ENCODE results near the gene SOX3.

The SOX3 gene

DNA sequence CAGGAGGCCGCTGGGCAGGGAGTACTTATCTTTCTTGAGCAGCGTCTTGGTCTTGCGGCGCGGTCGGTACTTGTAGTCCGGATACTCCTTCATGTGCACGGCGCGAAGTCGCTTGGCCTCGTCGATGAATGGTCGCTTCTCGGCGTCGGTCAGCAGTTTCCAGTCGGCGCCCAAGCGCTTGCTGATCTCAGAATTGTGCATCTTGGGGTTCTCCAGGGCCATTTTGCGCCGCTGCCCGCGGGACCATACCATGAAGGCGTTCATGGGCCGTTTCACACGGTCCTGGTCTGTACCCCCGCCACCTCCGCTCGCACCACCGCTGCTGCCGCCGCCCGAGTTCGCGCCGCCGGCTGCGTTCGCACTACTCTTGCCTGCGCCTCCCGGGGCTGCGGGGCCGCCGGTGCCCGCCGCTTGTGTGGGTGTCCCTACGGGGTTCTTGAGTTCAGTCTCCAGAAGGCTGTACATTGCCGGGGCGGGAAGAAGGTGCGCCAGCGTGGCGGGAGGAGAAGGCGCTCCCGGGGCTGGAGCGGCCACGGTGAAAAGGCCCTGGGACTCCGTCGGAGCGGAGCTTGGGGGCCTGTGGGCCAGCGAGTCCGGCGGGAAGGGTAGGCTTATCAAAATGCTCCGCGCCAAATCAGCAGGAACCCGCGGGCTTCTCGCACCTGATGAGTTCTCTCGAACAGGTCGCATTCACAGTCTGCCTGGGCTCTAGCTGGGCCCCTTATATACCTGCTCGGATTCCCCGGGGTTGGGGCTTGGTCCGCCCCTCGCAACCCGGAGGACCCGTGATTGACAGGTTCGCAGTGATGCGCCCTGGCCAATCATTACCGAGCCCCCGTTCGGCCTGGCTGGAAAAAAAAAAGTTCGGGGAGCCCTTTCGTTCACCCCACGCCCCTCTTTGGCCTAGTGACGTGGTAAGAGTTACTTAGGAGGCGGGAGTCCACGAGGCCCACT is at the start of gene SOX3:
TSS of gene SOX3 (minus strand) at position 699 of the 954 bp plus-strand sequence. CDS start at position 690, 9 bp downstream.
- DNase-seq, result no peak

DNA sequence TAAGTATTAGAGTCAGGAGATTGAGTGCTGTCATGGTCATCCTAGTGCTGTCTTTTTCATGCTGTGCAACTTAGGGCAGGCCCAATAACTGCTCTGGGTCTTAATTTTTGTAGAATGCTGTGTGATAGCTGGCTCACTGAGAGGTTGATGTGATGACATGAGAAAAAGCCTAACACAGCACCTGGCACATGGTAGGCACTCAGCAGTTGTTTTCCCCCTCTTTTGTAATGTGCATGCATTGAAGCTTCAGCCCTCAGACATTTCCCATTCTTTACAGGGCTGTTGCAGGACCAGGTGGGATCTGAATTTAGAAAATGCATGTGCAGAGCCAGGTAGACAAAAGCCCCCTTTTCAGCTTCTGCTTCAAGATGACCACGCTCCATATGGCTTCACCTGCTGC is 44.1 kb upstream of the SOX3 start:
- DNase-seq, result no peak

DNA sequence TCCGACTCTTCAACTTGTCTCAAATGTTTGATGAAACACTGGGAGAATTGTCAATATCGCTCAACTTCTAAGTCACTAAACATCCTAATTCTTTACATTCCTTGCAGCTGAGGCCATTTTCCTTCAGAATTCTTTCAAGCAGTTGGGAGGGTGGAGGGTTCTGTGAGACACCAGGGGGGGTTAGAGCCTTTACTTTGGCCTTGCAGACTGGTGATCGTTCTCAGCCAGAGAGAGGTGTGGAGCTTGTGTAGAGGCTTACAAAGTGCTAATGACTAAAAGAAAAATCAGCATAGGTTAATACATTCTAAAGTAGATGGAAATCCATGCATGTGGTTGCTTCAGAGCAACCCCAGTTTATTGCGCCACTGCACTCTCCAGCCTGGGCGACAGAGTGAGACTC is 21.3 kb upstream of the SOX3 start:
- DNase-seq, result no peak

DNA sequence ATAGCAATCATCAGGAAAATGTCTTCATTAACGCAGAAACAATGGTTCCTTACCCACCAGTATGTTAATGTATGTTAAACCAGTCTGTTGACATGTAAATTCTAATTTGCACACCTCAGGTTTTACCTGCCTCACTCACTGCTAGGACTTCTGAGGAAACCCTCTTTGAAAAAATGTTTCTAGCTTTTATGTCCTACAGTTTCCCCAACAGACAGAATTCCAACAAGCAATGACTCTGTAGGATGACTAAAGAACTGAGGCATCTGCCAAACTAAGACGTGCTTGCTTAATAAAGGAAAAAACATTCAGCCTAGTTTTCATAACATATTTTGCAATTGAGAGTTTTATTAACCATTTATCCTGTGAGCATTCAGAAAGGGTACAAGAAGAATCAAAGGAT is 20.6 kb upstream of the SOX3 start:
- DNase-seq, result no peak

DNA sequence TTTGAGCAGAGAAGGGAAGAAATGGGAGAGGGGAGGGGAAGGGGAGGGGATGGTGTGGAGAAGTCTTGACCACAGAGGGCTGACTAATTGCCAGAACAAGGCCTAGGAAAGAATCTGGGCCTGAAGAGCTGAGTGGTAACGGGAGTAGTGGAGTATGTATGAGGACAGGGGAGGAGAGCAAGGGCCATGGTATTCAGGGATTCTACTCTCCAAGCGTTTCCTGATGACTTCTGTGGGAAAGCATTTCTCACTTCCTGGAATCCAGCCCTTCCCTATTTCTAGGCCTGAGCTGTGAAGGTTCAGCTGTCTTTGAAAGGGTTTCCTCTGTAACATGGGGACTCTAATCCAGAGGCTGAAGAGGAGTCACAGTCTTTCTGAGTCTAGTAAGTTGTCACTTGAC is 19.7 kb upstream of the SOX3 start:
- no peak for DNase-seq

DNA sequence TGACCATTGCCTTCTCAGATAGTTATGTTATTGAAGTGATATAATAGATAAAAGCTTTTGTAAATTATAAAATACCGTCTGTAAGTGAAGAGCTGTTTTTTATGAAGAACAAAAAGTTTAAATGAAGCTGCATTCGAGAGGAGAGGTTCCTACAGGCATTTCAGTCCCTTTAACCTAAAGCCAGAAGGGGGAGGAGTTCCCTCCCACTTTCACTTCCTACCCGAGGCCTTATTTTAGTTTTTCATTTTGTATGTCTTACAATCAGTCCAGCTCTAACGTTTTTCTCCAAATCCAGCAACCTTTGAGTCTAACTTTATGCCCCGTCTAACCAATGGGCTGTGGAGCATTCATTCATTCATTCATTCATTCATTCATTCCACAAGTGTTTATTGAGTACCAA is 16.5 kb upstream of the SOX3 start:
- no peak for DNase-seq

DNA sequence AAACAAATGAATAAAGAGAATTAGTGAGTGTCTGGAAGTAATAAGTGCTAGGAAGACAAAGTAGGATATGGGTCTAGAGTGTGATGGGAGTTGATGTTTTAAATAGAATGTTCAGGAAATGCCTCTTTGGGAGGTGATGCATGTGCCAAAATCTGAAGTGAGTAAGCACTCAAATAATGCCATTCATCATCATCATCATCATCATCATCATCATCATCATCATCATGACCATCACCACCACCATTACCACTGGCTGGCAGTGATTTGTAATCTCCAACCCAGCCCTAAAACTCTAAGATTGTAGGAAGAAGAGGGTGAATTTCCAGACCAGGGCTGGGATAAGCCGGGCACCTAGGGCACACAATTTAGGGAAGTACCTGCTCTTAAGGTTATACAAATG is 9.7 kb upstream of the SOX3 start:
- DNase-seq, result no peak

DNA sequence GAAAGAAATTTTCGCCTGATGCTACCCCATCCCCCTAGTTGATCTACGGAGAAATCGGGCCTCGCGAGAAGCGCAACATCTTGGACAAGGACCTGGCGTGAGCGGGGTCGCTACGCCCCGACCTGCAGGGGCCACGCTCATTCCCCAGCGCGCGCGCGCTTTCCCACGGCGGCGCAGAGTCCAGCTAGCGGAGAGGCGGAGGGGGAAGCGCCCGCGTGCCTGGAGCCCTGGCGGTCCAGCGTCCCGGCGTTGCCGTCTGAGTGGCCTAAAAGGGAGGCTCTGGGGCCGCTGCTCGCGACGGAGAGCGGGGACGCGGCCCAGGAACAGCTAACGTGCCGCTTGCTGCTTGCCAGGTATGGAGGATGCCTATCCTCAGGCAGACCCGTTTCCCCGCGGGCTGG is 6.0 kb upstream of the SOX3 start:
- no peak for DNase-seq

DNA sequence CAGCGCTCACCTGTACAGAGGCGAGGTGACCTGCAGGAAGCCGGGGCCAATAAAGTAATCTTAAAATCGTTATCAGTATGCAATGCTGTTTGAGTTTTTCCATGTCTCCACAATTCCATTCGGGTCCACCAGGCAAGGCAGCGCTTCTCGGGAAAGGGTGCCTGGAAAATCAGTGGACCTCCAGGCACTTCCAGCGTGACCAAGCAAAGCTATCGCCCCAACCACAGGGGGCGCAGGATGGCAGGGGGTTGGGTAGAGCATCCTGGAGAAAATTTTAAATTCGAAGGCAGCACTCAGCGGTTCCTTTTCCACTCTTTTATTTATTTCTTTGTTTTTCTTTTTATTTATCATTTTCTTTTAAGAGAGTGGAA is 5.4 kb upstream of the SOX3 start:
- DNase-seq, result no peak

DNA sequence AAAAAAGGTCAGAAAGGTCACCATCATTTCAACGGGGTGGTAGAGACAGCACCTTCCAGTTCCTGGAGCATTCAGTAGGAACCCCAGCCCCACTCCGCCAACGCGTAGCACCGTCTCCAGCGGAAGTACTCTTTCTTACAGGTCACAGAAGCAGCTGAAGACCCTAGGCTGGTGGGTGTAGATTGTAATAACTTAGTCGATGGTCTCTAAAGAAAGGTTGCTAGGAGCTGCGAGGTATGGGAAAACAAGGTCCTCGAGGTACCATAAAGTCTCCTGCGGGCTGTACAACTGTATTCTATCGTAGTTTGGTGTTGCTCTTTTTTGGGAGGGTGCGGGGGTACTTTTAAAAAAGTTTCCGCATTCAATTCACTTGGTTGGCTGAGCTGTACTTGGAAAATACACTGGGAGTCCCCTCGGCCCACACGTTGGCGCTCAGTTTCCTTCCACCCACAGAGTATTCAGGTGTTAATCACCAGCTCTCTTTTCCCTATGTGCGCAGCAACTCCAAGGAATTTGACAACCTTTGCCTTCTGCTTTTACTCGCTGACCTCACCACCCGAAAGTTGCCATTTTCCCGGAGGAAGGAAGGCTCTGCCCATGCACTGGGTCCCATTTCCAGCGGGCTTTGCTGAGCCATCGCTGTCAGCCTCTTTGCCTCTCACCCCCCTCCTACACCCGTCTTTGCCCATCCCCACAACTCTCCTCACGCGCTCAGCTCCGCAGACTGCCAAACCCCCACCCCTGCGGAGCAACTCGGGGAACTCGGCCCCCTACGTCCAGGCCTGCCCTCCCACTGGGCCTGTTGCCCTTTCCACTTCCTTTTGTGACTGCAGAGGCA is 4.8 kb upstream of the SOX3 start:
- no peak for DNase-seq

DNA sequence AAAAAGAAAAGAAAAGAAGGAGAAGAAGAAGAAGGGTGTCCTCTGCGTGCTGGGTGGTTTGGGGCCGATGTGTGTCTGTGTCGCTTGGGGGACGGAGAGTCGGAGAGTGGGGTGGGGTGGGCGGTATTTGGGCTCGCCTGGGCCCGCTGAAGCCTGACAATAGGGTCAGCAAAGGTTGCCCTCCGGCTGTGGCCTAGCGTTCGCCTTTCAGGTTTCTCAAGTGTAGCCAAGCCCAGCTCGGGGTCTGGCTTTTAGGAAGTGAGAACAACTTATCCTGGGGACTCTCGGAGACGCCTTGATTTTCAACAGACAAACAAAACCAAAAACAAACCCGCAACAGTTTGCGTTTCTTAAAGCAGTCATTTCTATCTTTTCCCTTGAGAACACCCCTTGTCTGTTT is 4.1 kb upstream of the SOX3 start:
- no peak for DNase-seq

DNA sequence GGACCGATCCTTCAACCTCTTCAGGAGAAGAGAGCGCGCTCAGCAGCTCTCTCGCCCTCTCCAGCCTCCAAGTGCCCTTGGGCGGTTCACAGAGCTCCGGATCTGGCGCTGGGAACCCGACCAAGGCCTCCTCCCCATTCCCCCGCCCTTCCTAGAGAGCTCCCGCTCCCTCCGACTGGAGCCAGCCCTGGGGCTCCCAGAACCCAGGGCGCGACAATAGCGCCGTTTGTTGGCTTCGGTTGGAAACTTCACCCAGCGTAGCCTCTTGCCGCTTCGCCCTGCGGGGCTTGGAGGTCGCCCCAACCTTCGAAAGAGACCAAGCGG is 3.1 kb upstream of the SOX3 start:
- DNase-seq, result no peak

DNA sequence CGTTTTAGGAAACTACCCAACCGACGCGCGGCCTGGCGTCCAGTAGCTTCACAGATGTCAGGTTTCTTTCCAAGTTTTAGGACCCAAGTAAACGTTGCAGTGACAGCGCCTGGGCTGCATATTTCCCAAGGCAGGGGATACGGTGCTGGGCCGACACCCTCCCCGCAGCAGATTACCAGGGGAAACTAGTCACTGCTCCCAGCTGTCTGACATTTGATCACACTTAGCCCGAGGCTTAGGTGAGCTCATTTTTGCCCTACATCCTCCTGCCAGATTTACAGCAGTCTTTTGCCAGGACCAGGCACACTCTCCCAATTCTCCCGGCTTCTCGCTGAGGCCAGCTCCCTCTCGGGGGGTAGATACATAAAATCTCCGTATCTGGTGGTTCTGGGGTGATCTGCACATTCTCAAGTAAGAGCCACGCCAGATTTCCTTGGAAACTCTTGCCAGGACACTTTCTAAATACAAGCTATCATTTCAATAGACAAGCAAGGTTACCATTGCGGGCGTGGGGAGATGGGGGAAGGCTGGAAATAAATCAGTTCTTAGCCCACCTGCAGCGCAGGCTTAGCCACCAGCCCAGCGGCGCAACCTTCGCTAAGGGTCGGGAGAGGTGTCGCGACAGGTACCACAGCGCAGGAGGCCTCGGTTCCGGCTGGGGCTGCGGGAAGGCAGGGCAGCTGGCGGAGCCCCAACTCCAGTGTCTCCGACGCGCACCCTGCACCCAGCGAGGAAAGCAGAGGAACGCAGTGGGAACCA is 2.5 kb upstream of the SOX3 start:
- no peak for DNase-seq

DNA sequence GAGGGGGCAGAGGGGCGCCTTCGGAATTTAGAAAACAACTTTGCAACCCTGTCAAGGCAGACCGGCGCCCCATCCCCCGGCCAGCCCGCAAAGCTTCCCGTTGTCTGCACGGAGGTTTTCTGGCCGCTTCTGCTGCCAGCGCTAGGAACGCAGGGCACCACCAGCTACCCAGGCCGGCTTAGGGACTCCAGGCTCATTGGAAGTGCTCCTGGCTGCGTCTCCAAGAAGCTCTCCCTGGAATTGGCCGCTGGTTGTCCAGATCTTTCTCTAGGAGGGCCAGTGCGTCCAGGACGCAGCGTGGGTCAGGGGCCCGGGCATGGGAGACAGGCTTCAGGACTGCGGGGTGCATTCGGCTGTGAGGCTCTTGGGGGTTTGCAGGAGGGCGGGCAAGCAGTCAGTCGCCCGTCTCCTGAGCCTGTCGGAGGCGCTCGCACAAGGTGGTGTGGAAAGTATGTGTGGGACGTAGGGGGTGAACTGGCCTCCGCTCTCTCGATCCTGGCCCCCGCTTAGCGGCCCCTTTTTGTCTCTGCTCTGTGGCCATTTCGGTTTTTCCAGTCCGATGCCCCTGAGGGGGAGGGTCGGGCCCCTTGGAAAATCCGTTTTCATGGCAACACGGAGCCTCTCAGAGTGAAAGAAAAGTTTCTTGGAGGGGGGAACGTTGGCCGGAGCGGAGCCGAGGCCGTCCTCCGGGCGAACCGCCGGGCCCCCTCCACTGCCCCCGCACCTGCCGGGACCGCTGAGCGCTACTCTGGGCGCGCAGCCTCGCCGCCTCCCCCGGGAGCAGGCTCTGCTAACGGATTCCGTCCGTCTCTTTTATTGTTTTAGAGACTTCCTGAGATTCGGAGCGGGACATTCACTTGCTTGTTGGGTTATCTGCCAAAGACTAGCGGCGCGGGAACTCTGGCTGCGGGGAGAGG is 810 bp upstream of the SOX3 start:
- DNase-seq, result no peak

DNA sequence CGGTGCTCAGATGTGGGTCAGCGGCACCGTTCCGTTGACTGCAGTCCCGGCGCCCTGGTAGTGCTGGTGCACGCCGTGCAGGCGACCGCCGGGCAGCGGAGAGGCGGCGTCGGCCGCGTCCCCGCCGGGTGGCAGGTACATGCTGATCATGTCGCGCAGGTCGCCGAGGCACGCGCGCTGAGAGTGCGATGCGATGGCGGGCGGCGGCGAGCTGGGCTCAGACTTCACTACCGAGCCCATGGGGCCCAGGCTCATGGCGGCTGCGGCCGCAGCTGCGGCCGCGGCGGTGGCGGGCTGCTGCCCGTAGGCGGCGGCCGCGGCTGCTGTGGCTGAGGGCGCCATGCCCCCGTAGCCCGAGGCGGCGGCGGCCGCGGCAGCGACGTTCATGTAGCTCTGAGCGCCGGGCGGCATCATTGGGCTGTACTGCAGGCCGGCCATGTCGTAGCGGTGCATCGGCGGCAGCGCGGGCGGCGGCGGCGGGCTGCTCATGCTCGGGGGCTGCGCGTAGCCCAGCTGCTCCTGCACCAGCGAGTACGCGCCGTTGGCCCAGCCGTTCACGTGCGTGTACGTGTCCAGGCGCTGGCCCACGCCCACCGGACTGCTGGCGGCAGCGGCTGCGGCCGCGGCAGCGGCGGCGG is 1.0 kb downstream of the SOX3 start:
- no peak for DNase-seq

DNA sequence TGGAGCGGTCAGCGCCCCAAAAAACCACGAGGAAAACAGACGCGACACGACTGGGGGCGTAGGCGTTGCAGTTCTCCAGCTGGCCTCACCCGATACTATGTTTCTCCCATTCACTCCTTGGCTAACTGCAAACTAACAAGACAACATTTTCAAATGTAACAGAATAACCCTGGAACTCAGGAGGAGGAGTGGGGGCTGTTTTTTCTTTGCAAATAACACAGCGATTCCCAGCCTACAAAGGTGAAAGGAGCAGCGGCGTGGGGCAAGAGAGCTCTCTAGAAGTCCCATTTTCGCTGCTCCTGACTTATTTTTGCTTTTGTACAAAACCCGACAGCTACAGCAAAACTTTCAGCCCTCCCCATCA is 1.6 kb downstream of the SOX3 start:
- no peak for DNase-seq

DNA sequence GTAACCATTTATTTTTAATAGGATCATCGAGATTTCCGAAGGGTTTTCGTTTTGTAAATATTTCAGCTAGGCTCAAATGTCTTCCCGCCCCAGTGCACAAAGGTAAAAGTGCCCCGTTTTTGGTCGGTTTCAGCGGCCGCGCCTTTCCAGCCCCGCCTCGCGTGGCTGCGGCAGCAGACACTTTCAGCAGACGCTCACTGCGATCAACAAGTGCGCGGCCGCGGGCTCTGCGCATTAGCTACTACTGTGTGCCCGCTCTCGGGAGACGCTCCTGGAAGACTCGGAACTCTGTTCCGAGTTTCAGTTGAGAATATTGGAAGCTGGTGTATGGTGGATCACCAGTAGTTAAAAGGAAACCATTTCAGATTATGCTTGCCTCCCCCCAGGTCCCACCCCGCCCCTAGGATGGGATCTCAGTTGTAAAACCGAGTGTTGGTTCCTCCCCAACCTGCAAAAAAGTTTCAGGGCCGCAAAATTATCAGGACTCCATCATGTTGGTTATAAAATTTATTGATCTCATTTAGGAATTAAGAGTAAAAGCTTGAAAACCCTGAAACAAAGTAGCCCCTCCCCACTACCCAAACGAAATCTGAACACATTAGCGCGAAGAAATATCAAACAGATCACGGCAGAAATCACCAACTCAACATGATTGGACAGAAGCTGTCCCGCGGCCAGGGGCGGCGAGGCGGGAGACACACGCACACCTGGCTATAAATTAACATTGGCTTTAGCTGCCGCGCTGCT is 2.2 kb downstream of the SOX3 start:
- DNase-seq, result no peak

DNA sequence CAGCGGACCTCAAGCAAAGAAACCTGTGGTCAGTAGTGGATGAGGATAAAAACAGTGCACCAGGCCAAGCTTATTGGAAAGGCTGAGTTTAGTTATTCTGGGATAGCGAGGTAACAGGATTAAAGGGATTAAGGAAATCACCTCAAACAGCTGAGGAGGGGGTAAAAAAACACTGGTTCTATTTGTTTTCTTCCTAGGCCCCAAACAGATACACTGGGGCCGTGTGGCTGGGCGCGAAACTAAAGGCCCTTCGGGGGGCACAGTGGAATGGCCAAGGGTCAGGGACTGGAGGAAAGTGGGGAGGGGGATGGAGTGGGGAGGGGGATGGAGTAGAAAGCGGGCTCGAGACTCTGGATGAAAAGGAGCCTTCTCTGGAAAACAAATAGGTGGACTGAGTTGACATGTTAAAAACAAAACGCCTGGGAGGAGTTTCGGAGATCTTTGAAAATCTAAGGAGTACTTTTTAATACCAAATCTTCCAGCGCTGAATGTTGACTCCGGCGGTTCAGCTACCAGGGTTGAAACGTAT is 2.9 kb downstream of the SOX3 start:
- no peak for DNase-seq

DNA sequence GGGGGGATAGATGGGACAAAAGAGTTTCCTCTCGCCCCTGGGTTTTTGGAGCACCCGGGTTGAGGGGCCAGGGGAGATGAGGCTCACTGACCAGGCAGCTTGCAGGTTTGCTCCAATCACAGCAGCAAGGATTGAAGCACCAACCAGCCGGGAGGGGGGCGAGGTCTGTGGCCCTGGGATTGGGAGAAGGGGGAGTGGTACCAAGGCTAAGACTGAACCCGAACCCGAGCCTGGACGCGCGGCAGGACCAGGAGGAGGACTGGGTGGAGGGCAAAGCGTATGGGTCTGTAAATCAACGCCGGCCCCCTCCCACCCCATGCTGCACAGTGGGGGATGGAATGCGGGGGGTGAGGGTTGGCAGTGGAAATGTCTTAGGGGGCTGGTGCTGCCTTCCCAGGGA is 3.5 kb downstream of the SOX3 start:
- DNase-seq, result no peak

DNA sequence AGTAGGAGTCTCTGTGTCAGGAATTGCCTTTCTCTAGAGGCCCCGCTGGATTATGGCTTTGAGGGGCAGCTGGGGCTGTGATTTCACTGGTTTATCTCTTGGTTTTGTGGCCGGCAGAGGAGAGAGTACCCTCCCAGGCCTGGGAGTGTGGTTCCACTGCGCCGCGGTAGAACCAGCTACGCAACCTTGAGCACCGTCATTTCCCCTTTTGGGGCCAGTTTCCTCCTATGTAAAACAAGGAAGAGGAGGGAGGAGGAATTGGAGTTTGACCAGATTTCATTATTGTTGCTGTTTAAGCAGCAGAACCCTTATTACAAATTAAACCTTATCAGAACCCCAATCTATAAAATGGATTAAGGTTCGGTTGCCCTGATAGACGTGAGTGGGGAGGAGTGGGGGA is 4.4 kb downstream of the SOX3 start:
- no peak for DNase-seq

DNA sequence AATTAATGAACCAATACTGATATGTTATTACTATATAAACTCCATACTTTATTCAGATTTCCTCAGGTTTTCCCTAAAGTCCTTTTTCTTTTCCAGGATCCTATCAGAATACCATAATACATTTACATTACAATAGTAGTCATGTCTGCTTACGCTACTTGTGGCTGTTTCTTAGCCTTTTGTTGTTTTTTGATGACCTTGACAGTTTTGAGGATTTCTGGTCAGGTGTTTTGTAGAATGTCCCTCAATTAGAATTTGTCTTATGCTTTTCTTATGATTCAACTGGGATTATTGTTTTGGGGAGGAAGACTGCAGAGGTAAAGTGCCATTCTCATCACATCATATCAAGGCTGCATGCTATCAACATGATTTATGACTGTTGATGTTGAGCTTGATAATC is 9.1 kb downstream of the SOX3 start:
- DNase-seq, result no peak

Data from cerebellar nuclear complex (tissue), 1 donor.